HG03175 (cell line): ENCODE results near the gene MVB12B.

Experiments used
- ATAC-seq: cut with Tn5 transposase; IDR thresholded peaks from one replicate; pipeline ENCODE4 v1.9.1; 2021; ENCODE audit warnings: mild to moderate bottlenecking, moderate library complexity; ENCODE audit not compliant: unreplicated experiment

MVB12B gene

DNA sequence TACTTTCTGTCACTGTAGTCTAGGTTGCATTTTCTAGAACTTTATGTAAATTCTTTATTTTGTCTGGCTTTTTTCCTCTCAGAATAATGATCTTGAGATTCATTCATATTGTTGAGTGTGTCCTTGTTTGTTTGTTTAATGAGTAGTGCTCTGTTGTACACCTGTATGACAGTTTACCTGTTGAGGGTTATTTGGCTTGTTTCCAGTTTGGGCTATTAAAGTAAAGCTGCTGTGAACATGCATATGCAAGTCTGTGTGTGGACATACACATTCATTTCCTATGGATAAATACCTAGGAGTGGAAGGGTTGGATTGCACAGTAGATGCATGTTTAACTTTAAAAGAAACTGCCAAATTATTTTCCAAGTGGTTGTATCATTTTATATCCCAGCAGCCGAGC, 30.4 kb downstream of the MVB12B start:
- ATAC-seq: no peak

DNA sequence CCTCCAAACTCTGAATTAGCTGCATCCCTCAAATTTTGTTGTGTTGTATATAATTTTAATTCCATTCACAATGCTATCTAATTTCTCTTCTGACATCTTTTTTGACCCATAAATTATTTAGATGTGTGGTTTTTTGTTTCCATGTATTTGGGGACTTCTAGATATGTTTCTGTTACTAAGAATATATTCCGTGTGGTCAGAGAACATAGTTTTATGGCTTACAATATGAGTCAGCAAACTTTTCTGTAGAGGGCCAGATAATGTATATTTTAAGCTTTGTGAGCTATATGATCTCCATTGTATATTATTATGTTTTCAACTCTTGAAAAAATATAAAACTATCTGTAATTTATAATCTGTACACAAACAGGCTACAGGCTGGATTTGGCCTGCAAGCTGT, 33.4 kb downstream of the MVB12B start:
- ATAC-seq: no peak

DNA sequence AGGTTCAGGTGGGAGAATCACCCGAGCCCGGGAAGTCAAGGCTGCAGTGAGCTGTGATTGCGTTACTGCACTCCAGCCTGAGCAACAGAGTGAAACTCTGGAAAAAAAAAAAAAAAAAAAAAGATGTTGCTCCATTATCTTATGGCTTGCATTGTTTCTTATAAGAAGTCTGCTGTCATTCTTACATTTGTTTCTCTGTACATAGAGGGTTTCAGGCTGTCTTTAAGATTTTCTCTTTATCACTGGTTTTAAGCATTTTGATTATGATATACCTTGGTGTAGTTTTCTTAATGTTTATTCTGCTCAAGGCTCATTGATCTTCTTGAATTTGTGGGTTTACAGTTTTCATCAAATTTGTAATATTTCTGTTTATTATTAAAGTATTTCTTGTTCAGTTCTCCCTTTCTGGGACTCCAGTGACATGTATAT, 35.2 kb downstream of the MVB12B start:
- ATAC-seq: no peak

DNA sequence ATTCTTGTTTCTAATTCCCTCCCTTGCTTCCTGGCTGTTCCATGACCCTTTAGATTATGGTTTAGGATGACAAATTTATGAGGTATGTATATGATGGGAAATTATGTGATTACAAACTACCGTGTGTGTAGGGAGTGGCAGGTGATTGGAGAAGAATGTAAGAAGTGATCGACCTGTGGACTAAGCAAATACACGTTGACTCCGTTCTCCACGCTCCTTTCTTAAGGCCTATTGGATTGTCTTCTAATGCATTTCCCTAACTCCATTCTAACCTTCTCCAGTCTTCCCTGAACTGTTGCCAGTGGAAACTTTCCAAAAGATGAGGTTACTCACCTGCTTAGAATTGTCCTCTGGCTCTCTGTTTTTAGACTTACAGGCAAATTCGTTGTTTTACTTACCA, 36.6 kb downstream of the MVB12B start:
- ATAC-seq: no peak

DNA sequence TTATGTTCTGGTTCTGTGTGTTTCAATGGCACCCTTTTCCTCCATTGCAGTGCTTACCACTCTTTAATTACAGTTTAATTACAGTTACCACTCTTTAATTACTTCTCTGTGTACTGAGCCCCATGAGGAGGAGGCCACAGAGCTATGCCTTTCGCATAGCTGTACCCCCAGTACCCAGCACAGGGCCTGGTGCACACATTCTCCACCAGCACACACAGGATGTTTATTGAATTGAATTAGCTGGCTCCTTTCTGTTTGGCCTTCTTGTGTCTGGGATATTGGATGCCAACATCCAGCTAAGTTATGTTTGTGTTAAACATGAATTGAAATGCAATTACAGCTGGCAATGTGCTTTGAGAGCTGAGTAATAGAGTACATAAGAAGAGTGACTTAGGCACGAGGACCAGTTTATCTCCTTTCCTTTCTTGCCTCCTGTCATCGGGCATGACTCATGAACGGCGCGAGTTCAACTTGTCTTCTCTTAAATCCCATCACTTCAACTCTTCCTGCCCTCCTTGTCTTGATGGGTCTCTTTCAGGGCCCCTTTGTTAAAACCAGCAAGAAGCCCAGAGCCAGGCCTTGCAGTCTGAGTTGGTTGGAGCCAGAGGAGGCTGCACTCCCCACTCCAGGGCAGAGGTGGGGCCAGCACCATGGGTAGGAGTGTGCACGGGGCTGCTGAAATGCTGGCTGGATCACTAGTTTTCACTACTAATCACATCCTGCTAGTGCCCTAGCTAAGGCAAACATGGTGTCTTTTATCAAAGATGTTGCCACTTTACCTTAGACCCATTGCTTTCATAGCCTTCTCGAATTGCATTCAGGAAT, 37.4 kb downstream of the MVB12B start:
- no peak for ATAC-seq

DNA sequence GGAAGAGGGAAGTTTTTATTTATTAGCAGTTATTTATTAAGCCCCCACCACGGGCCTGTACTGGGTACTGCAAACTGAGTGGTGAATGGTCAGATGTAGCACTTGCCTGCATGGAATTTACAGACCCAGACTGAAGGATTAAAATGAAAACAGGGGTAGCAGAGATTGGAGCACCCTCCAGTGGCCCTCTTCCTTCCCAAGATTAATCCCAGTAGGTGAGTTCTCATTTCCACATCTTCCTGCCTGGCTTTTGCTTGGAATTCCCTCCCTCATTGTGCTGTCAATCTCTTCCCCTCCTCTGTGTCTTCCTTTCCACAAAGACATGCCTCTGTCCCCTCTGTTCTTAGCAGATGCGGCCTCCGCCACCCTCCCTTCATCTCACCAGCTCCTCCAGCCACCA, 39.2 kb downstream of the MVB12B start:
- no peak for ATAC-seq

DNA sequence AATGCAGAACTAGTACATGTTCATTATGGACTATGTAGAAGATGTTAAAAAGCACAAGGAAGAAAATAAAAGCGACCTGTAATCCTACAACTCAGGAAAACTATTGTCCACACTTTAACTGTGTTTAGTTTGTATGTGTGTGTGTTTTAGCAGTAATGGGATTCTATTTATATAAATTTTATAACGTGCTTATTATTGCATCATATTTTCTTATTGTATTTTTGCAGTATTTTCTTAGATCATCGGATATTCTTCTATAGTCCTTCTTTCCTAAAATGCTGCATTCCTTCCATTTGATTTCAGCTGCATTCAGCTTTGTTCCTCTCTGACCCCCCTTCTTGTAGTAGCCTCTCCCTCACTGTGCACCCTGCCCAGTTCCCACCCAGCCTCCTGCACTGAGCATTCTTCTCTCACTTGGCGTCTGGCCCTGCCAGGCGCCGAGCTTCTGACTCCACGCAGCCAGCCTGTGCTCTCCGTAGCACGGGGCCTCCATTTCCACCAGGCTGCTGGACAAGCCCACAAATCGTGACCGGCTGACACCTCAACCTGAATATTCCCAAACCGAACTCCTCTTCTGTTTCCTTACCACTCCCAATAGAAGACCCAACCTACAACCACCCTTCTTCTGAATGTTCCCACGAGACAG, 39.9 kb downstream of the MVB12B start:
- no peak for ATAC-seq

DNA sequence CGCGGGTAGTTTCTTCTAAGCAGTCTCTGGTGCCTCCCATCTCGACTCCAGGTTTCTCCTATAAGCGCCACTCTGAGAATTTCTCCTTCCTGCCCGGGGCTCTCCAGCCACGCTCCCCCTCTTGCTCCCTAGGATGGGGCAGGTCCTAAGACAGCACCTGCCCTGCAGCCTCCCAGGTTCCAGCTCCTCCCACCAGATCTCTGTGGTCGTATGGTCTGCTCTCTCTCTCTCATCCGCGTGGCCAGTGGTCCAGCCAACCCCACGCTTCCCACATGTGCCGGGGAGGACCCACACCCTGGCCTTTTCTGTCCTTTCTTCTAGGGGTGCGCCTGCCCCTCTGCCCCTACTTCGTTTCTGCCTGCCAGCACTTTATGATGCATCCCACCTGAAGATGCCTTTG, 40.5 kb downstream of the MVB12B start:
- ATAC-seq: no peak

DNA sequence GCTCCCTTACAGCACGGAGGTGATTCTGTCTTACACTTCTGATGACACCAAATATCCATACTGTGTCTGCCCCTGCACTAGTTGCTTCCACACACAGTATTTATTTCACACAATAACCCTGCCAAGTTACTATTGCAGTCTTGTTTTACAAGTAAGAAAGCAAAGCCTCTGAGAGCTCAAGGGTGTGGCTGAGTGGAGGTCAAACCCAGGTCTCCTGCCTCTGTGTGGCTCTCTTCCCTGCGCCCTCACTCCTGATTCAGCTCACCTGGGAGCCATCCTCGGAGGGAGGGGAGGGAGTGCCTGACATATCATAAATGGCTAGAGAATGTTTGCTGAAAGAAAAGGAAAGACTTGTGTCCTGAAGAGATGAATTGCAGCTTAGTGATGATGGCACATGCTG, 41.0 kb downstream of the MVB12B start:
- ATAC-seq: no peak

DNA sequence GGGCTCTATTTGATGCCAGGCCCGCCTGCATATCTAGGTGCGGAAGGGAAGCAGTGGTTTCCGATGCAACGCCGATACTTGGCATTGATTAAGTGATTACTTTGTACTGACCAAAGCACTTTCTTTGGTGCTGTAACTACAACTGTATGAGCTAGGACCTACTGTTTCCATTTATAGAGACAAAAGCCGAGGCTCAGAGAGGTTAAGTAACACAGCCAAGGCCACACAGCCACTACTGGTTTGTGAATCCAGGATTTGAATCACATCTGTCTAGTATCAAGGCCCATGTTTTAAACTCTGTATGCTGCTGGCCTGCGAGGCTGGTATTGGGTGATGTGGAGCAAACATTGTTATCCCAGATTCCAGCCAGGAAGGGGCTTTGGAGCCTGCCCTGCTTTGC, 41.4 kb downstream of the MVB12B start:
- ATAC-seq: no peak

DNA sequence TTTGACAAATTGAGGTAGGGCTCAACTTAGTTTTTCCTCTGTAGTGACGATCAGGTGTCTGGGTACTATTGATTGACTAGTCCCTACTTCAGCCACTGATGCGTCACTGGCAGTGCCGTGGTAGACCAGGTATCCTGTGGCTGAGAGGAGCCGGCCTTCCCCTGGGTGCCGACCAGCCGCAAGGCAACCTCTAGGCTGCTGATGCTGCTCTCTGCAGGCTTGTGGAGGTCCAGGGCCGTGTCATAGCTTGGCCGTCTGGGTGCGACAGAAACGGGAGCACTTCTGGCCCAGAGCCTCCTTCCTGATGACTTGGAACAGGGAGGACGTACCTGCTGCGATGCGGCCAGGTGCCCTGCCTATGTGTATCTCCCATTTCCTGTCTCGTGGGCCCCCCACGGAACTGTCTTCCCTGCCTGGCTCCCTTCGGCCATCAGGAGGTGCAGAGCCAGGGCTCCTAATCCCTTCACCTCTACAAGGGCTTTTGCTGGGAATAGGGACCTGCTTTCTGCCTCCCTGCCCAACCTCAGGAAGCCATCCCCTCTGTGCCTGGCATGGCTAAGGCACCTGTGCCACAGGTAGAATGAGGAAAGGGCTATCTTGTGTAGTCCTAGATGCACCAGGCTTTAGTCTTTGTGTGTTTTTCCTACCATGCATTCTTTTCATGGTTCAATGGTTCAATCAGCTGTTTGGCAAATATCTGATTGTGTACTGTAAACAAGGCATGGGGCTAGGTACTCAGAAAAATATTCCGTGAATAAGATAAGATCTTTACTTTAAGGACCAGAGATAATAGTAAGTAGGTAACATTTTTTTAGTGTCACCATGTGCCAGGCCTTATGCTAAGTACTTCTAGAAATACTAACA, 44.6 kb downstream of the MVB12B start:
- no peak for ATAC-seq

DNA sequence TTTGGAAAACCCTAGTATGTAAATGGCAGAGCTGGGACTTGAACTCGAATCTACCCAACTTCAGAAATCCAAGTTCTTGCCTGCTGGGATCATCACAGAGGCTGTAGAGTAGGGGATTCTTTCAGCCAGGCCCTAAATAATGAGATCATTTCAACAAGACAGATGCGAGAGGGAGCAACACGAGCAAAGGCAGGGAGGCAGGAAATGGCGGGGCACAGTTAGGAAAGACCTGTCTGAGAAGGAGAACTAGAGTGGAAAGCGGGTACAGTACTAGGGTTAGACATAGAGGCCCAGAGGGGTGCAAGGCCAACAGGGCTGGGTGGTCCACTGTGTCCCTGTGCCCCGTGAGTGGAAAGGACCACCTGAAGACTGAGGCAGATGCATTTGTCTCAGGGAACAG, 46.1 kb downstream of the MVB12B start:
- no peak for ATAC-seq

DNA sequence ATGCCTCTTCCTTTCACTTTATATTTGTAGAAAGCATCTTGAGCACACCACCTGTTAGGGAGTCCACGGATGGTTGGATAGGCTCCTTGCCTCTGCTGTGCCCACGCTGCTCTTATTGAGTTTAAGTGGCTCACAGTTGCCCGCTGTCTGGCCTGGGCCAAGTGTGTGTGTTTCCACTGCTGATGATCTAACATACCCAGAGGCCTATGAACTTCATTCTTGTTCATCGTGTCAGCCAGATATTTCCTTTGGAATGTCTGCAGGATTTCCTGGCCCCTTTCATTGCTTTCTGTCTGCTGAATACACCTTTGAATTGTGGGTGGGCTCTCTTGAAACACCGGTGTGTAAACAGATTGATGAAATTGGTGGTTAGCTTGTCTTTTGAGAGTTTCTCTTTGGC, 46.6 kb downstream of the MVB12B start:
- no peak for ATAC-seq

DNA sequence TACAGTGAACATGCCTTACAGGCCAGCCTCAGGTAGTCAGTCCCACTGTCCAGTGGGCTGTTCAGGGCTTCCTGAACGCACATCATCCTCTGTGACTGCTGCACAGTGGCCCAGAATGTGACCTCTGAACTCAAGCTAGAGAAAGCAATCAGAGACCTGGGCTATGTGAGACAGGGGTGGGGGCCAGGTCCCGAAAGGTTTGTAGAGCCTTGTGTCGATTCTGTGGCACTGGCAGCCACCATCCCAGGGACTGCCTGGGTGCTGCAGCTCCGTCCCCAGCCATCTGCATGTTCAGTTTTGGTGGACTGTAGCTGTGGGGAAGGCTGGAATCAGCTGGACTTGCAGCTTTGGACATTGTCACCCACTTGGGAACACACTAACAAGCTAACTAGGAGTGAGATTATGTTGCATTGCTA, 47.7 kb downstream of the MVB12B start:
- ATAC-seq: no peak

DNA sequence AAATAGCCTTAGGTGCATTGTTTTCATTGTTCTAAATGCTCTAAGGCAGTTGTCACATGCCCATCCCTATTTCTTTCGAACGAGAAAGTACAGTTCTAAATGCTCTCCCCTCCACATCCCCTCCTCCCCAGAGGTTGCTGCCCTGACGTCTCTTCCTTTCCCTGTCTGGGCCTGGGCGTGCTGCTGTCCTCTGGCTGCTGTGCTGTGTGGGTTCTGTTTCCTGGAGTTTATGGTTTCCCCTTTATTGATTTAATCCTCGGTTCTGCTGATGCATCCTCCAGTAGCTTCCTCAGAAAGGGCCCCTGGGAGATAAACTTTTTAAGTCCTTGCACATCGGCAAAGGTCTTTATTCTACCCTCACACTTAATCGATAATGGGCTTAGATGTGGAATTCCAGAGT, 48.8 kb downstream of the MVB12B start:
- no peak for ATAC-seq

DNA sequence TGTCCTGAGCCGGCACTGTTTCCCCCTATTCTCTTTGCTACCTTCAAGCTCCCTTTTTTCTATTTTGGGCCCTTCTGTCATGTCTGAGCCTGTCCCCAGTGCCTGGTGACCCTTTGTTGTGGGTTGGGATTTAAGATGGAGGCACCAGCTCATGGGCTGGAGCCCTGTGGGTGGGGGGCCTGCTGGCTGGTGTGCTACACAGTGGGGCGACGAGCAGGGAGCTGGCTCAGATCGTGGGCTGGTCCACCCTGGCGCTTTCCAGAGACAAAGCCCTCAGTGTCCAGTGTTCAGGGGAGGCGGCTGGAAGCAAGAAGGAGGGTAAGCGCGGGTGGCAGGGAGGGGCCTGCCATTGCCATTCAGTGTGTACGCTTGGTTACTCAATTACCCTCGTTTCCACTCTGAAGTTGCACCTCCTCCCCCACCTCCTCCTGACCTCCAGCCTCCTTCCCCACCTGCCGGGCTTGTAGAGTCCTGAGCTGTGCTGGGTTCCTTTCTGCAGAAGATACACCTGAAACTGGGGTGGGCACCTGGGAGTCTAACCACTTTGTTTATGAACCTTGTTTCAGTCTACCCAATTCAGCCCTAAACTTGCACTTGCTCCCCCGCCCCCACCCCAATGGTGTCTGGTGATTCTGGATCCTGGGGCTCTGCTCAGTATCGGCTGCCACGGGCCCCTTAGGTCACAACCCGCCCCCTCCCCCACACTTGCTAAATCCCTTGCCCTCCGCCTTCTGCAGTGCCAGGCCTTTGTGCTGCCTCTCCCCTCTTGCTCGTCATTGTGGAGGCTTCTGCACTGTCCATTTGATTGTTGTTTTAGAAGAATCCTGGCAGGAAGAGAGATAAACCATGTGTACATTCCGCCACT, 49.9 kb downstream of the MVB12B start:
- no peak for ATAC-seq

DNA sequence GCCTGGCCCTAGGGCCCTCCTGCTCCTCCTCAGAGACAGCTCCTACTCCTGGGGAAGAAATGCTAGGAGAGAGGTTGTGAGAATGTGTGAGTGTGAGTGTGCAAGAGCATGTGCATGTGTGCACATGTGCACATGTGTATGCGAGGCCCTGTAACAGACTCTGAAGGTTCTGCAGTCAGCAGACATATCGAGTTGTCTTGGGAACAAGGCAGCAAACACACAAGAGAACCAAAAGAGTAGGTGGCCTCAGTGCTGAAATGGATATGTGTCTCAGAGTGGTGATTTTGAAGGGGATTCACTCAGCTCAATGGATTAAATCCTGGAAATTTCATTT, 50.5 kb downstream of the MVB12B start:
- ATAC-seq: no peak

DNA sequence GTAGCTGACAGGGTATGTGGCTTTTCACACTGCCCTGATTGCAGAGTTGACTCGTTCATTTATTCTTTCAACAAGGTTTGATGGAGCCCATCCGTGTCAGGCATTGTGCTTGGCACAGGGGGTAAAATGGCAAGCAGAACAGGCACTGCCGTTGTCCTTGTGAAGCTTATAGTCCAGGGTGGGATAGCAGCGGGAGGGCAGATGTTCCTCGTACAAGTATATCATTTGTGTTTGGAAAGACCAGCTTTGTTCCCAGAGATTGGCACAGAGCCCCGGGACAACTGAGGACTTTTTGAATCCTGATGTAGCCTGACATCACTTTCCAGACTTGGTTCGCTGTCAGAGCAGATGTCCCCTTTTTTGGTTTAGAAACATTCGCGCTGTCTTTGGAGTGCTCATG, 50.9 kb downstream of the MVB12B start:
- ATAC-seq: no peak

DNA sequence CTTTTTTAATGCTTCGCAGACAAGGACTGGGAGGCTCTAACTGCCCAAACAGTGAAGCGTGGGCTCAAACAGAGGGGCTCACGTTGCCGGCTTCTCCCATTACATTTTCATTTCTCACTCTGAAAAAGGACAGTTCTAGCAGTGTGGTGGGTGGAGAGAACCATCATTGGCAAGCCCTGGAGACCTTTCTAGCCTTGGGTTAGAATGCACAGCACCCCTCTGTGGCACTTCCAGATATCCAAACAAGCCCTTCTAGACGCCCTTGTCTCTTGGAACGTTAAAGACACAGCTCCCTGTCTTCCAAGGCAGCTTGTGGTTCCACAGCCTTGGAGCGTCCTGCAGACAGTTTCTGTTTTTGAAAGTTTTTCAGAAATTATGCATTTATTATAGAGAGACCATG, 52.1 kb downstream of the MVB12B start:
- ATAC-seq: no peak

DNA sequence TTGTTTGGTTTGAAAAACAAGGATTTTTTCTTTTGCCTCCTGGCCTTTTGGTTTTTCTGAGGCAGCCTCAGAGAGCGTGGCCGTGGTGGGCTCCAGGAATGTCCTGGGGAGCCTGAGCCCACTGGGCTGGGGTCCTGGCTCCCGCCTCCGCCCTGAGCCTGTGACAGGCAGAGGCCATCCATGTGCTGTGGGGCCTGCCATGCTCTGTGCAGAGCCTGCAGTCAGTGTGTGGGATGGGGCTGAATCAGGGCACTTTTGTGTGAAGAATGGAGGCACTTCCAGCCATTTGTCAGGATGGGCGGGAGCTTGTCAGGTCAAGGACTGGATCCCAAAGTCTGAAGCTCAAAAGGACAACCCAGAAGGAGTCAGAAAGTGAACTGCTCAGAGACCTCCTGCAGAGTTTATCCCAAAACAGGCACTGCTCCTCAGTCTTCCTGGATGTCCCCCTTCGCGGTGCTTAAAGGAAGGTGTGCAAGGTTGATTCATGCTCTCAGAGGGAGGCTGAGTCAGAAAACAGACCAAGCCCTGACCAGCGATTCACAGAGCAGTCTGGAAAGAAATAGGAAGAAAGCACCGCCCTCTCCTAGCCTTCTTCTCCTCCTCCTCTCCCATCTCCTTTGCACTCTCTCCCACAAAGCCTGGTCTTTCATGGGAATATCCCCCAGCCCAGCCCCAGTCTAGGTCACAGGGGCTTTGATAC, 53.2 kb downstream of the MVB12B start:
- ATAC-seq: no peak
